AG08395 (cell line): ENCODE measurements around the gene DUSP3.

Experiments used
- DNase-seq: peaks from one replicate; pipeline ENCODE4 v3.0.0; 2012; ENCODE audit warnings: mixed read lengths, low spot score

Gene DUSP3

GRCh38 chr17:43768943-43769342, 9.8 kb downstream of the DUSP3 start:
- DNase-seq = no peak

GRCh38 chr17:43768382-43768781, 10.4 kb downstream of the DUSP3 start:
- no peak for DNase-seq

GRCh38 chr17:43767713-43768059, 11.1 kb downstream of the DUSP3 start:
- DNase-seq = no peak

- DNase-seq = no peak
Measured at GRCh38 chr17:43767053-43767712, 11.6 kb downstream of the DUSP3 start.

- peak; percentile 66 for DNase-seq
Measured at GRCh38 chr17:43766413-43767052, 12.2 kb downstream of the DUSP3 start.

- peak; percentile 95 for DNase-seq
Measured at GRCh38 chr17:43760254-43760852, 18.4 kb downstream of the DUSP3 start.

GRCh38 chr17:43759836-43760235, 18.9 kb downstream of the DUSP3 start:
- no peak for DNase-seq

GRCh38 chr17:43758497-43759174, 20.1 kb downstream of the DUSP3 start, which contains the start of gene SOST:
SOST (minus strand) TSS chr17:43758791; CDS start chr17:43758741, 50 bp downstream.
- no peak for DNase-seq

GRCh38 chr17:43758086-43758485, 20.7 kb downstream of the DUSP3 start:
- no peak for DNase-seq

- no peak for DNase-seq
Measured at GRCh38 chr17:43757171-43757660, 21.6 kb downstream of the DUSP3 start.

GRCh38 chr17:43756201-43756600, 22.6 kb downstream of the DUSP3 start:
- DNase-seq = no peak

GRCh38 chr17:43755389-43755875, 23.3 kb downstream of the DUSP3 start:
- DNase-seq = no peak

GRCh38 chr17:43754947-43755346, 23.8 kb downstream of the DUSP3 start:
- no peak for DNase-seq

- DNase-seq = peak; percentile 47
Measured at GRCh38 chr17:43753493-43754129, 25.2 kb downstream of the DUSP3 start.

- no peak for DNase-seq
Measured at GRCh38 chr17:43750153-43750552, 28.6 kb downstream of the DUSP3 start.

- peak; percentile 46 for DNase-seq
Measured at GRCh38 chr17:43745541-43745940, 33.2 kb downstream of the DUSP3 start.

GRCh38 chr17:43741636-43742035, 37.1 kb downstream of the DUSP3 start:
- no peak for DNase-seq

GRCh38 chr17:43740541-43740940, 38.2 kb downstream of the DUSP3 start:
- peak; percentile 78 for DNase-seq

- DNase-seq = no peak
Measured at GRCh38 chr17:43737722-43738121, 41.1 kb downstream of the DUSP3 start.

GRCh38 chr17:43736389-43736788, 42.4 kb downstream of the DUSP3 start:
- DNase-seq = no peak

GRCh38 chr17:43734376-43734775, 44.4 kb downstream of the DUSP3 start:
- DNase-seq = peak; percentile 90

- DNase-seq = no peak
Measured at GRCh38 chr17:43733956-43734355, 44.8 kb downstream of the DUSP3 start.
